Tibial artery (tissue), 4 donors: ENCODE measurements around the gene PPM1B.

Experiments used
- DNase-seq, 2 donors: peaks; one replicate each; pipeline ENCODE4 v3.0.0-alpha.2; 2019
- H3K27ac ChIP-seq, 2 donors: fragments of 200-600 bp; sonication (generic) in 1 of 2; 1 replicate in 1 of 2; 2 replicates in 1 of 2; pipeline ENCODE4 v1.5.1; 2018 to 2019; ENCODE audit warnings: mild to moderate bottlenecking in 1 of 2
- H3K27me3 ChIP-seq, 2 donors: fragments of 200-600 bp; sonication (generic) in 1 of 2; one replicate each; pipeline versions ENCODE4 v1.5.1 to v1.6.0; 2016 to 2019
- H3K36me3 ChIP-seq, 3 donors: fragments of 200-600 bp; sonication (generic) in 2 of 3; one replicate each; pipeline ENCODE4 v1.5.1; 2016 to 2019; ENCODE audit warnings: mild to moderate bottlenecking in 2 of 3
- H3K4me1 ChIP-seq, 4 donors: fragments of 200-600 bp; sonication (generic) in 2 of 4; 1 replicate in 3 of 4; 2 replicates in 1 of 4; pipeline ENCODE4 v1.5.1; 2016 to 2019
- H3K4me3 ChIP-seq, 2 donors: fragments of 200-600 bp; sonication (generic) in 1 of 2; 1 replicate in 1 of 2; 2 replicates in 1 of 2; pipeline ENCODE4 v1.5.1; 2018 to 2019; ENCODE audit warnings: mild to moderate bottlenecking in 2 of 2
- H3K9me3 ChIP-seq, 3 donors: fragments of 200-600 bp; sonication (generic) in 1 of 3; one replicate each; pipeline ENCODE4 v1.5.1; 2016 to 2019
- intact Hi-C: fragments of 100-400 bp; cut with DNase I; formaldehyde crosslinking; loops from one replicate; pipeline ENCODE4 v1.15.0; 2023; ENCODE audit warnings: low total_unique reads
- TF ChIP-seq, protein P1 (sequence below), 2 experiments: fragments of 200-600 bp in 1 of 2; fragments of 450-650 bp in 1 of 2; IDR thresholded peaks; one replicate each; pipeline ENCODE4 v1.5.1; 2017 to 2019; ENCODE audit warnings: antibody characterized with exemption in 2 of 2, mild to moderate bottlenecking in 1 of 2, moderate library complexity in 1 of 2

The PPM1B gene

DNA sequence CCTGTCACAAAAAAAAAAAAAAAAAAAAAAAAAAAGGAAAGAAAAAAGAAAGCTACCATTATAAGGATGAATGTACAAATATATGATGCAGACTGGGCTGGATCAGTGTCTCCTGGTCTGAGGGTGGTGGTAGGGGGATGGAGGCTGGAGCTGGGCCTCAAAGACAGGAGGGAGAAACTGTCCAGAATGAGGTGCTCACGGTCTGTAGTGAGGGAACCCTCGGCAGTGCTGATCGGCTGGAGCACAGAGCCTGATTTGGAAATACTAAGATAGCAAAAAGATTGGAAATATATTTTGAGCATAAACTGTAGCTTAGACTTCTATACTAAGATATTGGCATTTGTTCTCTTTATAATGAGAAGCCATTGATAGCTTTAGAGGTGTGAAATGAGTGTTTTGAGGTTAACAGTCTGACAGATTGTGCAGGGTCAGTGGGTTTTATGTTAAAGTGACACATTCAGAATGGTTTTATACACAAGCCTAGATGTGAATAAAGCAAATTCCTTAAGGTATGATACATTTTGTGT, 98.7 kb downstream of the PPM1B start:
- H3K36me3 ChIP-seq: no peaks in the 10 kb centered on the region
- TF ChIP-seq, protein P1, sequence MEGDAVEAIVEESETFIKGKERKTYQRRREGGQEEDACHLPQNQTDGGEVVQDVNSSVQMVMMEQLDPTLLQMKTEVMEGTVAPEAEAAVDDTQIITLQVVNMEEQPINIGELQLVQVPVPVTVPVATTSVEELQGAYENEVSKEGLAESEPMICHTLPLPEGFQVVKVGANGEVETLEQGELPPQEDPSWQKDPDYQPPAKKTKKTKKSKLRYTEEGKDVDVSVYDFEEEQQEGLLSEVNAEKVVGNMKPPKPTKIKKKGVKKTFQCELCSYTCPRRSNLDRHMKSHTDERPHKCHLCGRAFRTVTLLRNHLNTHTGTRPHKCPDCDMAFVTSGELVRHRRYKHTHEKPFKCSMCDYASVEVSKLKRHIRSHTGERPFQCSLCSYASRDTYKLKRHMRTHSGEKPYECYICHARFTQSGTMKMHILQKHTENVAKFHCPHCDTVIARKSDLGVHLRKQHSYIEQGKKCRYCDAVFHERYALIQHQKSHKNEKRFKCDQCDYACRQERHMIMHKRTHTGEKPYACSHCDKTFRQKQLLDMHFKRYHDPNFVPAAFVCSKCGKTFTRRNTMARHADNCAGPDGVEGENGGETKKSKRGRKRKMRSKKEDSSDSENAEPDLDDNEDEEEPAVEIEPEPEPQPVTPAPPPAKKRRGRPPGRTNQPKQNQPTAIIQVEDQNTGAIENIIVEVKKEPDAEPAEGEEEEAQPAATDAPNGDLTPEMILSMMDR (IDR thresholded peaks at IDR 0.05): no peak

DNA sequence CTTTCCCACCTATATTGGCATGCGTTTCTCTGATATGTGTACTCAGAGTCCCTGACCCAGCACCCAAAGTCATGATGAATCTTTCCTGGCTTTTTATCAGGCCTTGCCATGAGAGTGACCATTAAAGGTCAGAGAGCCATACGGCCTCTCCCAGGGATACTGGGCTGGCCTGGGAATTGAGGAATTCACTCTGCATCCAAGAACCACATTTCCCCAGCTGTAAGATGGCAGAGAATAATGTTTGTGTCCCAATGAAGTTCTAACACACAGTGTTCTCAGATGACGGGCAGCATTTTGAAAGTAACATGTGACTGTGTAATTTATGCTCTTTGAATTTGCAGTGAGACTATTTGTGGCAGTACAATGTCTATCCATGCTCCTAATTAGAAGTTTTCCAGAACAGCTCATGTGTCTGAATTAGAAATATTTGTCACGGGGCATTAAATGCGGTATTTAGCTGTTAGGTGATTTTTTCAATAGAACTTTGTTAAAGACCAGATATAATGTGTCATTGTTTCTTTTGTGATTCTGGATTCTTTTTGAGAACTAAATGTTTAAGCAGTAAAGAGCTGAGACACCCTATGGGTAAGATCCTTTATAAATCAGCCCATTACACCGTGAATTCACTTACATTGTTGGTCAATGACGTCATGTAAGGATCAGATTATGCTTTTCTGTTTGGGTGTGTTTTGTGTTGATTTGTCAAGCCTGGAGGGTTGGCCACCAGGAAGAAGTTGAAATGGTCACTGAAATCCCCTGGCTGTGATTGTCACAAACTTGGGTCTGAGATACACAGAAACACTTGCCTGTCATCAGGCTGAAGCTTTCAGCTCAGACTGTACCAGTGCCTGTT, 99.3 kb downstream of the PPM1B start:
- TF ChIP-seq, protein P1 (IDR thresholded peaks at IDR 0.05): no peak
- no peaks in the 10 kb centered on the region for H3K36me3 ChIP-seq
- peak; percentile 59 to 90 for DNase-seq
- no peaks in the 10 kb centered on the region for H3K27me3 ChIP-seq
- intact Hi-C loops: loop anchor here (2.0 to 10.0 kb wide), 2 partner anchors 99 to 933 kb away; partner anchors contain the start of gene PPM1B
- no peaks in the 10 kb centered on the region for H3K9me3 ChIP-seq
- peak overlapping the region in 1 of 2 donors; percentile 2 for H3K4me3 ChIP-seq
- H3K27ac ChIP-seq: peak overlapping the region; percentile 88 to 91
- peaks cover 0 to 54% (median 25%) of the 10 kb centered on the region in 4 donors for H3K4me1 ChIP-seq

More for the DNA sequence above, 98.7 kb downstream of the PPM1B start:
- Histone ChIP-seq H3K4me3 (no peak overlapping the region), H3K4me1 (peaks cover 0 to 54% (median 25%) of the 10 kb centered on the region in 4 donors), H3K9me3 (no peaks in the 10 kb centered on the region), H3K27me3 (no peaks in the 10 kb centered on the region), H3K27ac (peak overlapping the region; percentile 88 to 91)
- intact Hi-C loops: loop anchor here (2.0 to 10.0 kb wide), 2 partner anchors 99 to 933 kb away; partner anchors contain the start of gene PPM1B
- DNase-seq: no peak

DNA sequence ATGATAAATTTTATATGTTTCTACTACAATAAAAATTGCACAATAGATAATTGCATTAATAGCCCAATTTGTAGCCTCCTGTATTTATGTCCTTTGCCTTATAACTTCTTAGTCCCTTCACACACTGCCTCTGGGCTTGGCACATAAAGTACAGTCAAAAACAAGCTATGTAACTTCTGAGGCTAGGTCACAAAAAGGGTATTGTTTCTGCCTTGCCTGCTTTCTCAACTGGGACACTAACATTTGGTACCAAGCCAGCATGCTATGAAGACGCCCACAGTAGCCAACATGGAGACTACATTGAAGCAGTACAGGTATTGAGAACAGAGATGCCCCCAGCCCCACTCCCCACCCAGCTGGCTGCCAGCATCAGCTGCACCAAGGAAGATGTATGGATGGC, 101.2 kb downstream of the PPM1B start:
- Histone ChIP-seq H3K4me1 (peaks cover 0 to 68% (median 25%) of the 10 kb centered on the region in 4 donors), H3K4me3 (no peak overlapping the region), H3K36me3 (no peaks in the 10 kb centered on the region), H3K27me3 (no peaks in the 10 kb centered on the region), H3K9me3 (no peaks in the 10 kb centered on the region), H3K27ac (peak overlapping the region; percentile 88 to 91)
- DNase-seq: no peak
- TF ChIP-seq, protein P1 (IDR thresholded peaks at IDR 0.05): no peak
- intact Hi-C loops: loop anchor here (10.0 kb wide), 1 partner anchor 935 kb away; no protein-coding TSS in a partner anchor

DNA sequence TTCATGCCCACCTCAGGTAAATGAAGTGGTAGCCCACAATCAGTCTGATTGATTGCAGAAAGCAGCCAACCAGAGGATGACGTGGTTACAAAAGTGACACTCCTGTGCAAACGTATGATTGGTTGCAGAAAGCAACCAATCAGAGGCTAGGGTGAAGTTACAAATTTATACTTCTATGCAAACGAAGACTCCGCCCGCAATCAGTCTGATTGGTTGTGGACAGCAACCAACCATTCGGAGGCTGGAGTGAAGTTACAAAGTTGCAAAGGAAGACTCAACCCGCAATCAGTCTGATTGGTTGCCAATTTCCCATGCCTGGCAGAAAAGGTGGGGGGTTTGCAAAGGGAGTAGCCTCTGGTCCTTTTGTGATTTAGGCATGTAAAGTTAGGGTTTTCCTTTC, 102.6 kb downstream of the PPM1B start:
- DNase-seq: no peak
- H3K4me3 ChIP-seq: no peak overlapping the region
- intact Hi-C loops: no loop called here
- H3K9me3 ChIP-seq: no peaks in the 10 kb centered on the region
- peak overlapping the region; percentile 88 to 91 for H3K27ac ChIP-seq
- no peaks in the 10 kb centered on the region for H3K36me3 ChIP-seq
- TF ChIP-seq, protein P1 (IDR thresholded peaks at IDR 0.05): no peak
- H3K27me3 ChIP-seq: no peaks in the 10 kb centered on the region
- H3K4me1 ChIP-seq: peaks cover 0 to 70% (median 30%) of the 10 kb centered on the region in 4 donors

DNA sequence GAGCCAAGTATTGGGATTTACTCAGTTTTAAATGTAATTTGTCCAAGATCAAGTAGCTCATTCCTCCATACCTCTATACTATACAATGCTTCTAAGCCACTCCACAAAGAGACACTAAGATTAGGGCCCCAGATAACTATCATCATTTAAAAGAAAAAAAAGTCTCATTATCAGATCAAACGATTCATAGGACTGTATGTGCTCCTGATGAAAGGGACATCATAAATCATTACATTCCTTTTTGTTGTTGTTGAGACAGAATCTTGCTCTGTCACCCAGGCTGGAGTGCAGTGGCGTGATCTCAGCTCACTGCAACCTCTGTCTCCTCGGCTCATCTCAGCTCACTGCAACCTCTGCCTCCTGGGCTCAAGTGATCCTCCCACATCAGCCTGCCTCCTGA, 104.4 kb downstream of the PPM1B start:
- Histone ChIP-seq H3K27ac (peak overlapping the region; percentile 25 to 37), H3K4me1 (peaks cover 0 to 60% (median 23%) of the 10 kb centered on the region in 4 donors), H3K4me3 (no peak overlapping the region), H3K9me3 (no peaks in the 10 kb centered on the region), H3K36me3 (no peaks in the 10 kb centered on the region), H3K27me3 (no peaks in the 10 kb centered on the region)
- no peak for DNase-seq
- TF ChIP-seq, protein P1 (IDR thresholded peaks at IDR 0.05): no peak
- intact Hi-C loops: no loop called here
